Loucy (cell line): ENCODE results near the gene QSER1.
"Not testable (repeated sequence)": the region's sequence is repeated elsewhere in the genome, so short reads cannot be mapped to it uniquely, and the experiment has no call there.

Experiments used
- H2AFZ ChIP-seq: fragments of 200-600 bp; sonication (generic); 2 replicates; pipeline ENCODE4 v1.6.0; 2016; ENCODE audit warnings: antibody characterized with exemption, mild to moderate bottlenecking, low read length, moderate library complexity
- H3F3A ChIP-seq: fragments of 200-600 bp; 2 replicates; pipeline ENCODE4 v1.6.0; 2016; ENCODE audit warnings: antibody characterized with exemption, low read depth, mild to moderate bottlenecking
- H3K27me3 ChIP-seq: fragments of 200-600 bp; sonication (generic); 2 replicates; pipeline ENCODE4 v1.6.1; 2014; ENCODE audit warnings: low read length, mild to moderate bottlenecking; ENCODE audit not compliant: insufficient read depth, poor library complexity, severe bottlenecking
- H3K36me3 ChIP-seq: fragments of 200-600 bp; sonication (generic); 2 replicates; pipeline ENCODE4 v1.6.1; 2016; ENCODE audit warnings: low read length; ENCODE audit not compliant: insufficient read depth
- H3K4me1 ChIP-seq: fragments of 200-600 bp; sonication (generic); 2 replicates; pipeline ENCODE4 v1.5.1; 2014; ENCODE audit warnings: low read length, mild to moderate bottlenecking; ENCODE audit not compliant: insufficient read depth, poor library complexity, severe bottlenecking
- H3K4me2 ChIP-seq: fragments of 200-600 bp; sonication (generic); 2 replicates; pipeline ENCODE4 v1.6.0; 2014; ENCODE audit warnings: antibody characterized with exemption, low read length, low read depth, mild to moderate bottlenecking; ENCODE audit not compliant: poor library complexity, severe bottlenecking
- H3K4me3 ChIP-seq: fragments of 200-600 bp; sonication (generic); 2 replicates; pipeline ENCODE4 v1.5.1; 2014; ENCODE audit warnings: low read length, mild to moderate bottlenecking, mixed read lengths; ENCODE audit not compliant: poor library complexity, severe bottlenecking
- H3K79me2 ChIP-seq: fragments of 200-600 bp; sonication (generic); 2 replicates; pipeline ENCODE4 v1.6.1; 2014; ENCODE audit warnings: low read length; ENCODE audit not compliant: insufficient read depth
- H3K9ac ChIP-seq: fragments of 200-600 bp; sonication (generic); 2 replicates; pipeline ENCODE4 v1.6.0; 2014; ENCODE audit warnings: mild to moderate bottlenecking, low read depth, low read length, moderate library complexity; ENCODE audit not compliant: poor library complexity, severe bottlenecking
- H3K9me2 ChIP-seq: fragments of 200-600 bp; sonication (generic); replicated peaks from 2 replicates; pipeline ENCODE4 v1.6.1; 2016; ENCODE audit warnings: low read depth, low read length, mixed read lengths
- H3K9me3 ChIP-seq: fragments of 200-600 bp; sonication (generic); 2 replicates; pipeline ENCODE4 v1.6.1; 2014; ENCODE audit warnings: mild to moderate bottlenecking, antibody characterized with exemption, low read length, low read depth; ENCODE audit not compliant: insufficient read depth
- H4K20me1 ChIP-seq: fragments of 200-600 bp; sonication (generic); 2 replicates; pipeline ENCODE4 v1.6.0; 2014; ENCODE audit warnings: antibody characterized with exemption, low read length, mild to moderate bottlenecking; ENCODE audit not compliant: insufficient read depth, poor library complexity, severe bottlenecking
- EZH2phosphoT487 ChIP-seq: fragments of 200-600 bp; IDR thresholded peaks from 2 replicates; pipeline ENCODE4 v1.6.1; 2018; ENCODE audit warnings: antibody characterized with exemption, mild to moderate bottlenecking, moderate library complexity, borderline replicate concordance
- TF ChIP-seq, protein P1 (sequence below): fragments of 200-600 bp; sonication (generic); conservative IDR thresholded peaks from 2 replicates; pipeline ENCODE4 v1.5.1; 2014; ENCODE audit warnings: mild to moderate bottlenecking, antibody characterized with exemption, low read length

Gene QSER1

DNA sequence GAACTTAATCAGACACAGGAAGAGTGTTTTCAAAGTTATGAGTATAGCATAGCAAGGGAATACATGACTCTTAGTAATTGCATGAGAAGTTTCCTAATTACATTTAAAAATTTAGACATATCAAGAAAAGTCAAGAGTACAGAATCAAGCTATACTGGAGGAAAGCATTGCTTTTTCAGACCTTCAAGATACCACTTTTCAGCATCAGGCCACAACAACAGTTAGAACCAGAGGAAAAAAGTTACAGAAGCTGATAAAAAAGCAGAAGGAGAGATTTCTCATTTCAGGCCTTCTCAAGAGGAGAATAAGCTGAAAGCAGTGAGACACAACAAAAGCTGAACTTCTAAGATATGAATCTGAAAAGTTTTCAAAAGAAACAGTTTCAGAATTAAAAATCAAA, 28.1 kb upstream of the QSER1 start:
- no peak overlapping the region for H2AFZ ChIP-seq
- no peak overlapping the region for H3K4me2 ChIP-seq
- no peaks in the 10 kb centered on the region for H3F3A ChIP-seq
- no peaks in the 10 kb centered on the region for H3K27me3 ChIP-seq
- H3K9me3 ChIP-seq = no peaks in the 10 kb centered on the region
- no peak overlapping the region for H3K9ac ChIP-seq
- H3K36me3 ChIP-seq = no peaks in the 10 kb centered on the region
- no peaks in the 10 kb centered on the region for H3K4me1 ChIP-seq
- H3K9me2 ChIP-seq = no peaks in the 10 kb centered on the region
- no peak overlapping the region for H3K4me3 ChIP-seq
- H3K79me2 ChIP-seq = no peaks in the 10 kb centered on the region
- TF ChIP-seq EZH2phosphoT487 = no peak
- TF ChIP-seq, protein P1, sequence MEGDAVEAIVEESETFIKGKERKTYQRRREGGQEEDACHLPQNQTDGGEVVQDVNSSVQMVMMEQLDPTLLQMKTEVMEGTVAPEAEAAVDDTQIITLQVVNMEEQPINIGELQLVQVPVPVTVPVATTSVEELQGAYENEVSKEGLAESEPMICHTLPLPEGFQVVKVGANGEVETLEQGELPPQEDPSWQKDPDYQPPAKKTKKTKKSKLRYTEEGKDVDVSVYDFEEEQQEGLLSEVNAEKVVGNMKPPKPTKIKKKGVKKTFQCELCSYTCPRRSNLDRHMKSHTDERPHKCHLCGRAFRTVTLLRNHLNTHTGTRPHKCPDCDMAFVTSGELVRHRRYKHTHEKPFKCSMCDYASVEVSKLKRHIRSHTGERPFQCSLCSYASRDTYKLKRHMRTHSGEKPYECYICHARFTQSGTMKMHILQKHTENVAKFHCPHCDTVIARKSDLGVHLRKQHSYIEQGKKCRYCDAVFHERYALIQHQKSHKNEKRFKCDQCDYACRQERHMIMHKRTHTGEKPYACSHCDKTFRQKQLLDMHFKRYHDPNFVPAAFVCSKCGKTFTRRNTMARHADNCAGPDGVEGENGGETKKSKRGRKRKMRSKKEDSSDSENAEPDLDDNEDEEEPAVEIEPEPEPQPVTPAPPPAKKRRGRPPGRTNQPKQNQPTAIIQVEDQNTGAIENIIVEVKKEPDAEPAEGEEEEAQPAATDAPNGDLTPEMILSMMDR = no peak
- H4K20me1 ChIP-seq = no peaks in the 10 kb centered on the region

DNA sequence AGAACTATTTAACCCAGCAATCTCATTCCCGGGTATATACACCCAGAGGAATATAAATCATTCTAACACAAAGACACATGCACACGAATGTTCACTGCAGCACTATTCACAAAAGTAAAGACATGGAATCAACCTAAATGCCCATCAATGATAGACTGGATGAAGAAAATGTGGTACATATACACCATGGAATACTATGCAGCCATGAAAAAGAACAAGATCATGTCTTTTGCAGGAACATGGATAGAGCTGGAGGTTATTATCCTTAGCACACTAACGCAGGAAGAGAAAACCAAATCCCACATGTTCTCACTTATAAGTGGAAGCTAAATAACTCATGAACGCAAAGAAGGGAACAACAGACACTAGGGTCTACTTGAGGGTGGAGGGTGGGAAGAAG, 23.9 kb upstream of the QSER1 start:
- H4K20me1 ChIP-seq, H3K4me1 ChIP-seq, H3K36me3 ChIP-seq, H3K79me2 ChIP-seq, H3K4me2 ChIP-seq, H3K27me3 ChIP-seq, H3K9ac ChIP-seq, H3K4me3 ChIP-seq, H3K9me2 ChIP-seq, H3K9me3 ChIP-seq, H2AFZ ChIP-seq, H3F3A ChIP-seq: not testable (repeated sequence)

DNA sequence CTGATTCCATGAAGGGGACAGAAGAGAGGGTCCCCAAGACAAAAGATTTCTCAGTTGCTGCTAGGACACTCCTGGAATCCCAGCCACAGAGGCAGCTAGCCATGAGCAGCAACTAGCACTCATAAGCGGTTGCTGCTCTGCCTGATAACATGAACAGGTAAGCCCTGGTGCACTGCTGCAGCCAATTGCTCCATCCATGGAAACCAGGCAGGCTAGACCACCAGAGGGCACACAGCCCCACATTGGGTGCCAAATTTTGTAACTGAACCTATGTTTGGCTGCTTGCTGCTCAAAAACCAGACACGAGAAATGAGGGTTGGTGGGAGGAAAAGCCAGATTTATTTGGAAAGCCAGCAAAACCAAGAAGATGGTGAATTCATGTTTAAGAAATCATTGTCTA, 21.9 kb upstream of the QSER1 start:
- Histone ChIP-seq H3K4me2 (no peak overlapping the region), H3K9me2 (no peaks in the 10 kb centered on the region), H3K79me2 (no peaks in the 10 kb centered on the region), H3K36me3 (no peaks in the 10 kb centered on the region), H4K20me1 (no peaks in the 10 kb centered on the region), H3K4me3 (no peak overlapping the region), H3K9me3 (no peaks in the 10 kb centered on the region), H3K4me1 (no peaks in the 10 kb centered on the region), H3F3A (no peaks in the 10 kb centered on the region), H3K9ac (no peak overlapping the region), H3K27me3 (no peaks in the 10 kb centered on the region), H2AFZ (no peak overlapping the region)
- TF ChIP-seq, protein P1 = peak; percentile 72
- no peak for TF ChIP-seq EZH2phosphoT487

DNA sequence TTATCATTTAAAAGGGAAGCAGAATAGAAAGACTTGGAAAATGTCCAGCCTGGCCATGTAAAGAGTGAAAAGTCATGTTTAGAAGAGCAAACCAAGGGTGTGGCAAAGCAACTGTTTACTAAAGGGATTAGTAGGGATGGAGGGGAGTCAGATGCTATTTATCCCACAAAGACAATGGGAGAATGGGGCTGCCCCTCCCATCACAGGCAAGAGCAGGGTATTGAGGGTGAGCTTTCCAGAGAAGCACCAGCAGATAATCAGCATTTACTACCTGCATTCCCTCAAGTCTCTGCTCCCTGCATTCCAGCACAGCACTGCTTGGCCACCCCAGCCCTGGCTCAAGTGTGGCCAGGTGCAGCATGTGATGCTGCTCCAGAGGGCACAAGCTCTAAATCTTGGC, 18.5 kb upstream of the QSER1 start:
- no peaks in the 10 kb centered on the region for H3K9me3 ChIP-seq

More for the DNA sequence above, 18.5 kb upstream of the QSER1 start:
- Histone ChIP-seq H4K20me1 (no peaks in the 10 kb centered on the region), H3K79me2 (no peaks in the 10 kb centered on the region), H3K4me1 (no peaks in the 10 kb centered on the region), H2AFZ (no peak overlapping the region), H3K9me2 (no peaks in the 10 kb centered on the region), H3K4me2 (no peak overlapping the region), H3K36me3 (no peaks in the 10 kb centered on the region), H3K9ac (no peak overlapping the region), H3F3A (no peaks in the 10 kb centered on the region), H3K27me3 (no peaks in the 10 kb centered on the region), H3K4me3 (no peak overlapping the region)
- TF ChIP-seq EZH2phosphoT487 = no peak
- TF ChIP-seq, protein P1 = no peak
